GM18861 (cell line): ENCODE data around the gene NCAPG.

Source experiments
- ATAC-seq: cut with Tn5 transposase; IDR thresholded peaks from one replicate; pipeline ENCODE4 v1.9.1; 2021; ENCODE audit not compliant: unreplicated experiment

The NCAPG gene

GRCh38 chr4:17810260-17811077 lies at the start of gene NCAPG, which contains the start of gene DCAF16:
NCAPG (plus strand) TSS chr4:17810979; CDS start chr4:17811078, 99 bp downstream.
DCAF16 (minus strand) TSS chr4:17810757; CDS start chr4:17804141, 6,616 bp downstream.
- ATAC-seq, result peak; percentile 84

- no peak for ATAC-seq
These were observed 49.7 kb upstream of the NCAPG start for GRCh38 chr4:17761062-17761461.

GRCh38 chr4:17762726-17763125 lies 48.1 kb upstream of the NCAPG start:
- no peak for ATAC-seq

- ATAC-seq, result no peak
These were observed 47.4 kb upstream of the NCAPG start for GRCh38 chr4:17763416-17763815.

- no peak for ATAC-seq
These were observed 46.8 kb upstream of the NCAPG start for GRCh38 chr4:17763931-17764330.

GRCh38 chr4:17765514-17766286 lies 45.1 kb upstream of the NCAPG start:
- ATAC-seq, result no peak

GRCh38 chr4:17766826-17767458 lies 43.8 kb upstream of the NCAPG start:
- ATAC-seq, result no peak

GRCh38 chr4:17769406-17770174 lies 41.2 kb upstream of the NCAPG start:
- ATAC-seq, result no peak

- no peak for ATAC-seq
These were observed 39.9 kb upstream of the NCAPG start for GRCh38 chr4:17770845-17771244.

GRCh38 chr4:17771284-17771908 lies 39.4 kb upstream of the NCAPG start:
- ATAC-seq, result no peak

- no peak for ATAC-seq
These were observed 37.6 kb upstream of the NCAPG start for GRCh38 chr4:17773135-17773698.

- ATAC-seq, result no peak
These were observed 32.3 kb upstream of the NCAPG start for GRCh38 chr4:17778431-17778830.

GRCh38 chr4:17780501-17781299 lies 30.1 kb upstream of the NCAPG start:
- ATAC-seq, result no peak

- no peak for ATAC-seq
These were observed 29.2 kb upstream of the NCAPG start, which contains the start of gene FAM184B for GRCh38 chr4:17781300-17782287. FAM184B (minus strand) TSS chr4:17781621; CDS start chr4:17781299, 322 bp downstream.

- ATAC-seq, result no peak
These were observed 24.9 kb upstream of the NCAPG start for GRCh38 chr4:17785858-17786257.

- peak; percentile 55 for ATAC-seq
These were observed 24.2 kb upstream of the NCAPG start for GRCh38 chr4:17786567-17786966.

GRCh38 chr4:17787315-17787714 lies 23.5 kb upstream of the NCAPG start:
- ATAC-seq, result no peak

GRCh38 chr4:17788956-17789355 lies 21.8 kb upstream of the NCAPG start:
- ATAC-seq, result no peak
